Measurements from ENCODE around the gene WNT8B. TPM values are rescaled to one million over a fixed set of nuclear protein-coding genes. Genes with fewer than 3 reads are reported as not detected.

WNT8B gene
- total RNA-seq, 2 experiments from 2014 or later = not detected

DNA sequence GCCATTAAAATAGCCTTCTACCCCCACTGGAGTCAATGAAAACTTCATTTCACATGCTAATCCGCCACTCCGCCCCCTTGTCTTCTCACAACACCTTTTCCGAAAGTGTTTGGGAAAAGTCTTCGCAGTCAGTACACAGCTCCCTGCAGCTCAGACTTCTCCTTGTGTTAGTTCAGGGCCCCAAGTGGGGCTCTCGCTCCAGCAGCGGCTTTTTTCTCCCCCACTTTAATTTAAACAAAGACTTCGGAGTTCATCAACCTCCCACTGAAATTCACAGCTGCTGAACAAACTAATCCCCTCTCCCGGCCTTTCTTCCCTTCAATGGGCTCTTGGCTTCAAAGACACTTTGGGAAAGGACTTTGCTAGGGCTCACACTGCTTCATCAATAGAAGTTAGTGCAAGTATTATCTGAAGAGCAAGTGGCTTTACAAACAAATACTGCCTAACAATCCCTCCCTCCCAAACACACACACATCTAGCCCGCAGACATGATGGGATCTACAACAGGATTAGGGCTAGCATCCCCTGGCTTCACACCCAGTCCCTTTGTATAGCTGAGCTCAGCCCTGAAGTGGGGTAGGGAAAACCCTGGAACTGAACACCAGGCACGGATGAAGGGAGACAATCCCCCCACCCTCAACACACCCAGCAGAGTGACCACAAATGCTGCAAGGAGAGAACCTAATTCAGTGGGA, 23.1 kb downstream of the WNT8B start:
- no TSS peak for BruUV-seq (replicated peaks)
- POLR2A ChIA-PET = no interaction called here
- DNase-seq (ENCODE audit: low spot score) = no peak

DNA sequence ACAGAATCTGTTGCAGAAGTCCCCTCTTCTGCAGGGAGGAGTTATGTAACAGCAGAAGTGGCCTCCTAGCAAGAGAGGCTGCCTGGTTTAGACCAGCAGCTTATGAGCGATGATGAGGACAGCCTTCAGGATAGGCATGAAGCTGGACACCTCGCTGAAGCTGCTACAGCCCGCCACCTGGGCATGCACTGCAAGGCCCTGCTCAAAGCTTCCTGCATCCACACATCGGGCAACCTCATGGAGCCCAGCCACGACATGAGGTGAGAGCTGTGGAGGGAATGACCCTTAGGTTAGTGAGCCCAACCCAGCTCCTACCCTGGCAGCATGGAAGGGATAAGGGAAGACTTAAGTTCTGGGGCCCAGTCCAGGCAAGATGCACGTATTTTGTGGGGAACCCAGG, 24.7 kb downstream of the WNT8B start:
- H3K79me2 ChIP-seq (ENCODE audit: insufficient read depth, low read depth, low read length) = no peaks in the 10 kb centered on the region
- H3K36me3 ChIP-seq (ENCODE audit: insufficient read depth, low read length) = peaks cover 4% of the 10 kb centered on the region; the same call in 1 of the 2 replicates
- POLR2A ChIA-PET = interaction anchor here (0.7 kb wide), 1 partner anchor 62 kb away, joined by 4 read pairs; no protein-coding TSS in a partner anchor
- DNase-seq (ENCODE audit: low spot score) = no peak
- H3K4me1 ChIP-seq (ENCODE audit: insufficient read depth, low read length, poor library complexity, severe bottlenecking) = peaks cover 3% of the 10 kb centered on the region
- no peak overlapping the region for H3K4me2 ChIP-seq (ENCODE audit: low read length)
- no peak overlapping the region for H2AFZ ChIP-seq (ENCODE audit: low read length)
- H3K4me3 ChIP-seq (ENCODE audit: low read depth, low read length, poor library complexity, severe bottlenecking) = no peak overlapping the region
- intact Hi-C loops (cut with micrococcal nuclease; ENCODE audit: unreplicated experiment) = no loop called here
- TF ChIP-seq, protein P1, sequence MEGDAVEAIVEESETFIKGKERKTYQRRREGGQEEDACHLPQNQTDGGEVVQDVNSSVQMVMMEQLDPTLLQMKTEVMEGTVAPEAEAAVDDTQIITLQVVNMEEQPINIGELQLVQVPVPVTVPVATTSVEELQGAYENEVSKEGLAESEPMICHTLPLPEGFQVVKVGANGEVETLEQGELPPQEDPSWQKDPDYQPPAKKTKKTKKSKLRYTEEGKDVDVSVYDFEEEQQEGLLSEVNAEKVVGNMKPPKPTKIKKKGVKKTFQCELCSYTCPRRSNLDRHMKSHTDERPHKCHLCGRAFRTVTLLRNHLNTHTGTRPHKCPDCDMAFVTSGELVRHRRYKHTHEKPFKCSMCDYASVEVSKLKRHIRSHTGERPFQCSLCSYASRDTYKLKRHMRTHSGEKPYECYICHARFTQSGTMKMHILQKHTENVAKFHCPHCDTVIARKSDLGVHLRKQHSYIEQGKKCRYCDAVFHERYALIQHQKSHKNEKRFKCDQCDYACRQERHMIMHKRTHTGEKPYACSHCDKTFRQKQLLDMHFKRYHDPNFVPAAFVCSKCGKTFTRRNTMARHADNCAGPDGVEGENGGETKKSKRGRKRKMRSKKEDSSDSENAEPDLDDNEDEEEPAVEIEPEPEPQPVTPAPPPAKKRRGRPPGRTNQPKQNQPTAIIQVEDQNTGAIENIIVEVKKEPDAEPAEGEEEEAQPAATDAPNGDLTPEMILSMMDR (conservative IDR thresholded peaks at IDR 0.05; ENCODE audit: low read length) = no peak
- TF ChIP-seq EZH2phosphoT487 (IDR thresholded peaks at IDR 0.05; ENCODE audit: borderline replicate concordance, low read depth, low read length) = no peak
- no peaks in the 10 kb centered on the region for H3K9me2 ChIP-seq (ENCODE audit: insufficient read depth, low read length)
- H4K20me1 ChIP-seq (ENCODE audit: insufficient read depth, low read length) = no peaks in the 10 kb centered on the region
- no peaks in the 10 kb centered on the region for H3K9me3 ChIP-seq (ENCODE audit: low read length)
- CTCF ChIA-PET (ENCODE audit: unreplicated experiment) = interaction anchor here (0.5 to 1.4 kb wide), 2 partner anchors 9 to 107 kb away, joined by 4 to 5 read pairs; no protein-coding TSS in a partner anchor
- no peak overlapping the region for H3K27ac ChIP-seq (ENCODE audit: low read depth, low read length, poor library complexity, severe bottlenecking)
- no TSS peak for BruUV-seq (replicated peaks)

More for the DNA sequence above, 23.1 kb downstream of the WNT8B start:
- no peaks in the 10 kb centered on the region for H4K20me1 ChIP-seq (ENCODE audit: insufficient read depth, low read length)
- TF ChIP-seq EZH2phosphoT487 (IDR thresholded peaks at IDR 0.05; ENCODE audit: borderline replicate concordance, low read depth, low read length) = no peak
- TF ChIP-seq, protein P1 (conservative IDR thresholded peaks at IDR 0.05; ENCODE audit: low read length) = no peak
- intact Hi-C loops (cut with micrococcal nuclease; ENCODE audit: unreplicated experiment) = no loop called here
- no peaks in the 10 kb centered on the region for H3K9me2 ChIP-seq (ENCODE audit: insufficient read depth, low read length)
- H3K27ac ChIP-seq (ENCODE audit: low read depth, low read length, poor library complexity, severe bottlenecking) = no peak overlapping the region
- H3K4me1 ChIP-seq (ENCODE audit: insufficient read depth, low read length, poor library complexity, severe bottlenecking) = peaks cover 13% of the 10 kb centered on the region
- H3K9me3 ChIP-seq (ENCODE audit: low read length) = no peaks in the 10 kb centered on the region
- H3K4me2 ChIP-seq (ENCODE audit: low read length) = no peak overlapping the region
- H2AFZ ChIP-seq (ENCODE audit: low read length) = no peak overlapping the region
- CTCF ChIA-PET (ENCODE audit: unreplicated experiment) = no interaction called here
- no peaks in the 10 kb centered on the region for H3K79me2 ChIP-seq (ENCODE audit: insufficient read depth, low read depth, low read length)
- peaks cover 4% of the 10 kb centered on the region; the same call in 1 of the 2 replicates for H3K36me3 ChIP-seq (ENCODE audit: insufficient read depth, low read length)
- no peak overlapping the region for H3K4me3 ChIP-seq (ENCODE audit: low read depth, low read length, poor library complexity, severe bottlenecking)

DNA sequence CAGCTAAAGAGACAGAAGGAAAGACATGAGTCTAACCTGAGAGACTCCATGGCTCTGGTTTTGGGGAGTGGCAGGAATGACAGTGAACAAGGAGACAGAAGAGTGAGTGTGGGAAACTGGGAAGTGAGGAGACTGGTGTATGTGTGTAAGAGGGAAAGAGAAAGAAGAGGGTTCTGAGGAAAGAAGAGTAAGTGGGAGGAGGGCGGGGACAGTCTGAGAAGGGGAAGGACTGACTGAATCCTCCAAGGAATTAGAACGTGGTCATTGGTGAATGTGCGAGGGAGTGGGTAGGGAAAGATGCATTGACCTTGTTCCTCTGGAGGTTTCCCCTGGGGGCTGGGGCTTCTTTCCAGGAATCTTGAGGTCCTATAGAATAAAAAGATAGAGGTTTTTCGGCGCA, 26.6 kb downstream of the WNT8B start:
- Histone ChIP-seq H3K9me2 (ENCODE audit: insufficient read depth, low read length) (no peaks in the 10 kb centered on the region), H3K36me3 (ENCODE audit: insufficient read depth, low read length) (peaks cover 4% of the 10 kb centered on the region; the same call in 1 of the 2 replicates), H4K20me1 (ENCODE audit: insufficient read depth, low read length) (no peaks in the 10 kb centered on the region), H3K9me3 (ENCODE audit: low read length) (no peaks in the 10 kb centered on the region), H3K4me2 (ENCODE audit: low read length) (no peak overlapping the region), H3K4me1 (ENCODE audit: insufficient read depth, low read length, poor library complexity, severe bottlenecking) (no peaks in the 10 kb centered on the region), H2AFZ (ENCODE audit: low read length) (no peak overlapping the region), H3K79me2 (ENCODE audit: insufficient read depth, low read depth, low read length) (no peaks in the 10 kb centered on the region), H3K4me3 (ENCODE audit: low read depth, low read length, poor library complexity, severe bottlenecking) (no peak overlapping the region), H3K27ac (ENCODE audit: low read depth, low read length, poor library complexity, severe bottlenecking) (no peak overlapping the region)
- ChIA-PET POLR2A (no interaction called here), CTCF (ENCODE audit: unreplicated experiment) (no interaction called here)
- DNase-seq (ENCODE audit: low spot score) = no peak
- no peak for TF ChIP-seq EZH2phosphoT487 (IDR thresholded peaks at IDR 0.05; ENCODE audit: borderline replicate concordance, low read depth, low read length)
- TF ChIP-seq, protein P1 (conservative IDR thresholded peaks at IDR 0.05; ENCODE audit: low read length) = no peak
- intact Hi-C loops (cut with micrococcal nuclease; ENCODE audit: unreplicated experiment) = no loop called here
- BruUV-seq (replicated peaks) = no TSS peak
